COLO668 (cell line): ENCODE results near the gene PTPN3.
A peak's percentile ranks its signal among the peaks of the same experiment; 100 is the strongest.
"Not testable (repeated sequence)": the region's sequence is repeated elsewhere in the genome, so short reads cannot be mapped to it uniquely, and the experiment has no call there.

ENCODE experiments used
- DNase-seq: peaks from one replicate; lab custom pipeline; 2025; ENCODE audit not compliant: unreplicated experiment; lab: John Stamatoyannopoulos, UW

Gene PTPN3

GRCh38 chr9:109351032-109351431 is 147.1 kb downstream of the PTPN3 start:
- no peak for DNase-seq

GRCh38 chr9:109349421-109349846 is 148.7 kb downstream of the PTPN3 start:
- no peak for DNase-seq

GRCh38 chr9:109346904-109347303 is 151.2 kb downstream of the PTPN3 start:
- no peak for DNase-seq

GRCh38 chr9:109344866-109345265 is 153.2 kb downstream of the PTPN3 start:
- DNase-seq, result no peak

- no peak for DNase-seq
Measured at GRCh38 chr9:109342878-109343277, 155.2 kb downstream of the PTPN3 start.

- DNase-seq, result no peak
Measured at GRCh38 chr9:109341561-109341960, 156.5 kb downstream of the PTPN3 start.

- not testable (repeated sequence) for DNase-seq
Measured at GRCh38 chr9:109340979-109341378, 157.1 kb downstream of the PTPN3 start.

- DNase-seq, result no peak
Measured at GRCh38 chr9:109336409-109336808, 161.7 kb downstream of the PTPN3 start.

- no peak for DNase-seq
Measured at GRCh38 chr9:109335929-109336328, 162.2 kb downstream of the PTPN3 start.

GRCh38 chr9:109335121-109335520 is 163.0 kb downstream of the PTPN3 start:
- DNase-seq, result no peak

GRCh38 chr9:109331353-109331752 is 166.8 kb downstream of the PTPN3 start:
- DNase-seq, result no peak

GRCh38 chr9:109329638-109330258 is 168.4 kb downstream of the PTPN3 start:
- no peak for DNase-seq

GRCh38 chr9:109328978-109329637 is 169.0 kb downstream of the PTPN3 start:
- peak; percentile 16 for DNase-seq
